Activated T-helper 1 cell treated with anti-CD3 and anti-CD28 coated beads, Interleukin-12 subunit alpha, Interleukin-12 subunit beta, Interleukin-2, Interleukin-4 antibody, amounts not matched to agents 30 ng/mL and 10 ng/mL and 1 ng/mL, durations not matched to agents 14 hours and 24 hours and 36 hours (primary cell): ENCODE results near the gene TIGD3. TPM values are rescaled to one million over a fixed set of nuclear protein-coding genes. Genes with fewer than 3 reads are reported as not detected.

Source experiments
- DNase-seq: peaks from one replicate; pipeline ENCODE4 v3.0.0; 2021; ENCODE audit warnings: low spot score
- H3K27ac Mint-ChIP-seq: one replicate; pipeline ENCODE4 v1.8.0; 2021; ENCODE audit warnings: mild to moderate bottlenecking, mixed read lengths
- H3K27me3 Mint-ChIP-seq: one replicate; pipeline ENCODE4 v1.8.0; 2022; ENCODE audit warnings: mild to moderate bottlenecking, moderate library complexity, mixed read lengths; ENCODE audit not compliant: insufficient read depth
- H3K36me3 Mint-ChIP-seq: one replicate; pipeline ENCODE4 v1.8.0; 2021; ENCODE audit warnings: low read depth, mixed read lengths
- H3K4me1 Mint-ChIP-seq: one replicate; pipeline ENCODE4 v1.8.0; 2021; ENCODE audit warnings: low read depth, mixed read lengths
- H3K4me3 Mint-ChIP-seq: one replicate; pipeline ENCODE4 v1.8.0; 2021; ENCODE audit warnings: mild to moderate bottlenecking, moderate library complexity, mixed read lengths
- H3K9me3 Mint-ChIP-seq: one replicate; pipeline ENCODE4 v1.8.0; 2021; ENCODE audit warnings: mixed read lengths
- intact Hi-C: fragments of 100-400 bp; cut with micrococcal nuclease; formaldehyde crosslinking; loops from one replicate; pipeline ENCODE4 v1.15.1; 2024
- total RNA-seq: library from RNA; stranded (reverse); gene quantifications from 2 replicates; pipeline ENCODE4 v1.2.3, GENCODE V29; 2022

Gene TIGD3
- total RNA-seq, 1 donor from 2014 or later, result 1.1 TPM

DNA sequence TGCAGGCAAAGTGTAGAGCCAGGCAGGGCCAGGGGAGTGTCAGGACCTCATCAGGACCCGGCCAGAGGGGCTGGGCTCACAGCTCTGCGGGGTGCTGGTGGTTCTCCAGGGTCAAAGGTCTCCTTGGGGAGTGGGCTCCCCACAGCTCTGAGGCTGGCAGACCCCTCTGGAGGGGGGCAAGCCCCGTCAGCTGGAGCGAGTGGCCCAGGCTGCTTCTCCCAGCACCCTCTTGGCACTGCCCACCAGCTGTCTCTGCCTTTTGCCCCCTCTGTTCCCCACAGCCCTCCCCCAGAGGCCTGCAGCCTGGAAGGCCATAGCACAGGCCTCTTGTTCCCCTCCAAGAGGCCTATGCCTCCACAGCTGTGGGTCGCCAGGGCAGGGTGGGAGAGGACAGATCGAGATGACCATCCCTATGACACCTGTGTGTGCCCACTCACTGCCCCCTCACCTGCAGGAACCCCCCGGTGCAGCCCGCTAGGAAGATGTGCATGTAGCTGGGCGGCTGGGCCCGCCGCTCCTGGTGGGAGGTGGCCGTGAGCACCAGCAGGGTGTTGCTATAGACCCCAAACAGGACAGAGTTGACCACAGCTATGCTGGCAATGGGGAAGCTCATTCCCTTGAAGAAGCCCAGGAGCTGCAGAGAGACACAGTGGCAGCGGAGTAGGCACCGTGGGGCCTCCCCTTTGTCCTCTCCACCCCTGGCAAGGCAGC lies 24.5 kb downstream of the TIGD3 start:
- Mint-ChIP-seq H3K36me3 (peaks cover 5% of the 10 kb centered on the region), H3K4me3 (no peak overlapping the region), H3K4me1 (peaks cover 18% of the 10 kb centered on the region), H3K27ac (no peak overlapping the region), H3K27me3 (no peaks in the 10 kb centered on the region), H3K9me3 (no peaks in the 10 kb centered on the region)
- intact Hi-C loops, result no loop called here
- no peak for DNase-seq

DNA sequence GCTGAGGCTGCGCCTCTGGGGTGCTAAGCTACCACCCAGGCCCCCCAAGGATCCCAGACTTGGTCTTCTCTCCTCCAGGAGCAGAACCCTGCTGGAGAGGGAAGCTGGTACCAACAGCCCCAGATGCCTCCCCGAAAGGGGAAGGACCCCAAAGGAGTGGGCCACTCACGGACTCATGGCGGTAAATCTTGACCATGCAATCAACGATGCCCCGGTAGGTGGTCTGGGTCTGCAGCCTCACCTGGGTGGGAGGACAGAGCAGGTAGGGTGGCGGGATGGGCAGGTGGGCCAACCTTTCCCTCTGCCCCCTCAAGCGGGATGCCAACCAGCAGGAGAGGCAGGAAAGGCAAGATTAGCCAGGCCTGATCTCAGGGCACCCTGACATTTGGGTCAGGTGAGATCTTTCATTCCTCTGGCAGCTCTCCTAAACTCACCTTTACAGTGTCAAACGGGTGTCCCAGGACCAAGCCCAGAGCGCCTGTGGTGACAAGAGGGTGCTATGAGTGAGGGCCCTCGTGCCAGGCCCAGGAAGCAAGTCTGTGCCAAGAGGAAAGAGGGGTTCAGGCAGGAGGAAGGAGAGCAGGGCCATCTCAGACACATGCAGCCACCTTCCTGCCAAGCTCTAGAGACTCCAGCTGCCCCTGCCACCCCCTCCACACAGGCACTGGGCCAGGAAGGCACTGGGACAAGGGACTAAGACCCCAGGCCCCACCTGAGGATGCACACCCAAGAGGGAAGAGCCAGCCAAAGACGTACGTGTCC lies 25.3 kb downstream of the TIGD3 start:
- DNase-seq, result no peak
- Mint-ChIP-seq H3K4me3 (peak overlapping the region; percentile 19), H3K36me3 (peaks cover 5% of the 10 kb centered on the region), H3K4me1 (peaks cover 26% of the 10 kb centered on the region), H3K27ac (no peak overlapping the region), H3K9me3 (no peaks in the 10 kb centered on the region), H3K27me3 (no peaks in the 10 kb centered on the region)
- intact Hi-C loops, result no loop called here

DNA sequence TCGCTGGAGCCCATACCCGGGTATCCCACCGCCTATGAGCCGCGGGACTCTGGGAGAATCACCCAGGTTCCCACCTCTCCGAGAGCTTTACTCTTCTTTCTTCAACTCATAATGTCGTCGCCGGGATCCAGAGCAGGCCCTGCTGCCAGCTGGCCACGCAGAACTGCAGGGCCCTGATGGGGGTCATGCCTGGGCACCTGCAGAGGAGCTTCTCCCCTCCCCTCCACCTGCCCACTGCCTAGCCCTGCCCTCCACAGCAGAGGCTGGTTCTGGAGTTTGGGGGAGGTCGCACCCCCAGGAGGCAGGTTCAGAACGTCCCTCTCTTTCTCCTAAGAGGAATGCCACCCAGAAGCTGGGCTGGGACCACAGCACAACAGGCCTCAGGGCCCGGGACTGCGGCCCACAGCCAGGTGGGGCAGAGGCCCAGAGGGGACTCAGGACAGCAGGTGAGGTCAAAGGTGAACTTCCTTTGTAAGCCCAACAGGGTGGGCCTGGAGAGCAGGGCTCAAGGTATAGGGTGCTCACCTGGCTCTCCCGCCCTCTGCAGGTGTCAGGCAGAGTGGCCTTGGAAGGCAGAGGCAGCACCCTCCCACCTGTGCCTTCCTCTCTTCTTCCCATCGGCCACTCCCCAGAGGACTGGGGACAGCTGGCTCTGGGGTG lies 26.0 kb downstream of the TIGD3 start:
- Mint-ChIP-seq H3K27me3 (no peaks in the 10 kb centered on the region), H3K27ac (peak overlapping the region; percentile 99), H3K9me3 (no peaks in the 10 kb centered on the region), H3K36me3 (peaks cover 5% of the 10 kb centered on the region), H3K4me3 (peak overlapping the region; percentile 92), H3K4me1 (peaks cover 33% of the 10 kb centered on the region)
- intact Hi-C loops, result no loop called here
- DNase-seq, result no peak

DNA sequence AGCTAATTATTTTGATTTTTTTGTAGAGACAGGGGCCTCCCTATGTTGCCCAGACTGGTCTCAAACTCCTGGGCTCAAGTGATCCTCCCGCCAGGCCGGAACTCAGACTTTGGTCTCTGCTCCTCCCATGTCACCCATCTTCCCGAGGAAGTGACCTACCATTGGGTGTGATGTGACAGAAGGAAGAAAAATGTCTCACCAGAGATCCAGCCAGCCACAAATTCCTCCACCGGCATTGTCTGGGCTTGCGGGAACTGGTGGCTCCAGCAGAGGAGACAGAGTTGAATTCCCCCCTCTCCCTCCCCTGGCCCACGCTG lies 27.1 kb downstream of the TIGD3 start:
- peak; percentile 29 for DNase-seq
- Mint-ChIP-seq H3K4me1 (peaks cover 34% of the 10 kb centered on the region), H3K4me3 (peak overlapping the region; percentile 92), H3K27me3 (no peaks in the 10 kb centered on the region), H3K36me3 (peaks cover 5% of the 10 kb centered on the region), H3K9me3 (no peaks in the 10 kb centered on the region), H3K27ac (peak overlapping the region; percentile 99)
- intact Hi-C loops, result loop anchor here (1.0 to 2.0 kb wide), 11 partner anchors 27 to 246 kb away; partner anchors contain the start of genes DPF2, TIGD3 and ZNRD2

DNA sequence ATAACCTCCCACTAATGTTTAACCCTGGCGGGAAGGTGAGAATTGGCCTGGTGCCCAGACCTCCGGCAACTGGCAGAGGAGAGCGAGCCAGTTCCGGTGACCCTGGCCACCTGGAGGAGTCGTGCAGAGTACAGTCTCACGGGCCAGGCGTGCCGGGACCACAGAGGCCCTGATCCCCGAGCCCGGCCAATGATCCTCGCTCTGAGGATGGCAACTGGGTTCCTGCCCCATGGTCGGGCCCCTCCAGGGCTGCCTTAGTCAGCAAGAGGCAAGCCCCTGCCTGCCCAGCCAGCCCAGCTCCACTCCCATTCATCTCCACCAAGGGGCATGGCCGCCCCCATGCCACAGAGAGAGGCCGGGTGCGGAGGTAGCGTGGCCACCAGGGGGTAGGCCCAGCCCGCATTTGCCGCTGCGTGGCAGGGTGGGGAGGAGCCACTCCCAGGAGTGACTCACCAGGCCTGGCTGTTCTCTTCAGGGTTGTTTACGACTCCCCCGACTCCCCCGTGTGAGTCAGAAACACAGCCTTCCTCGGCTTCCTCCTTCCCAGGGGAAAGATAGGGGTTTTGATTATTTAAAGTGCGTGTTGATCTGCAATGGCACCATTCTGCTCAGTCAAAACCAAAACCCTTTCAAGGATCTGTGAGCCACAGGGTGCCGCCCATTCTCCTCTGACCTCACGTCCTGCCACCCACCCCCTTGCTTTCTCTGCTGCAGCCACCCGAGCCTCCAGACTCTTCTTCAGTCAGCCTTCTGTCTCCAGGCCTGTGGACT lies 27.7 kb downstream of the TIGD3 start, which contains the start of gene SLC25A45:
Gene SLC25A45 (minus strand): TSS at position 614 of the 771 bp plus-strand sequence. CDS start 695 bp downstream, outside the sequence.
- H3K4me1 Mint-ChIP-seq, result peaks cover 34% of the 10 kb centered on the region
- H3K27me3 Mint-ChIP-seq, result no peaks in the 10 kb centered on the region
- intact Hi-C loops, result loop anchor here (1.0 to 2.0 kb wide), 11 partner anchors 27 to 247 kb away; partner anchors contain the start of genes DPF2, TIGD3 and ZNRD2
- DNase-seq, result peak; percentile 87
- no peaks in the 10 kb centered on the region for H3K9me3 Mint-ChIP-seq
- peaks cover 5% of the 10 kb centered on the region for H3K36me3 Mint-ChIP-seq
- H3K27ac Mint-ChIP-seq, result peak within 1 kb of the TSS; percentile 99
- H3K4me3 Mint-ChIP-seq, result peak within 1 kb of the TSS; percentile 92

DNA sequence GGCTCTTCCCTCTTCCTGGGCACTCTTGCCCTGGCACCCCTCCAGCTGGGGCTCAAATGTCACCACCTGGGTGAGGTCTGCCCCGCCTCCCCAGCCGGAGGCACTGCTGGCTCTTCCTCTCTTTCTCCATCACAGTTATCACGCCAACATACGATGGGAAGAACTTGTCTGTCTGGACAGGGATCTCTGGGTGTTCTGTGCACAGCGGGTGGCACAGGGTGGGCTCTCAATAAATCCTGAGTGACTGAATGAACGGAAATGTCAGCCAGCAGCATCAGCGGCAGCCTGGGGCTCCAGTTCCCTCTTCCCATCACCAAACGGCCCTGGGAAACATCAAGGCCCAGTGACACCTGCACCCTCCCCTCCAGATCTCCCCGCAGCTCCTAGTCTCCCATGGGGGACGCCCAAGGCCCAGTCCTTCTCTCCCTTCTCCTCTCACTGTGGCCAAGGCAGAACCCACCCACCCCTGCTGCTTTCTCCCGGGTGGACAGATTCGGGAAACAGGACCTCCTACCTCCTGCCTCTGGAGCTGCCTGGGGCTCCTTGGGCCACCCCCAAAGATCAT lies 28.3 kb downstream of the TIGD3 start:
- intact Hi-C loops, result loop anchor here (1.0 to 2.0 kb wide), 11 partner anchors 28 to 248 kb away; partner anchors contain the start of genes DPF2, TIGD3 and ZNRD2
- Mint-ChIP-seq H3K9me3 (no peaks in the 10 kb centered on the region), H3K4me1 (peaks cover 34% of the 10 kb centered on the region), H3K36me3 (peaks cover 4% of the 10 kb centered on the region), H3K27ac (peak overlapping the region; percentile 99), H3K4me3 (peak overlapping the region; percentile 92), H3K27me3 (no peaks in the 10 kb centered on the region)
- no peak for DNase-seq

DNA sequence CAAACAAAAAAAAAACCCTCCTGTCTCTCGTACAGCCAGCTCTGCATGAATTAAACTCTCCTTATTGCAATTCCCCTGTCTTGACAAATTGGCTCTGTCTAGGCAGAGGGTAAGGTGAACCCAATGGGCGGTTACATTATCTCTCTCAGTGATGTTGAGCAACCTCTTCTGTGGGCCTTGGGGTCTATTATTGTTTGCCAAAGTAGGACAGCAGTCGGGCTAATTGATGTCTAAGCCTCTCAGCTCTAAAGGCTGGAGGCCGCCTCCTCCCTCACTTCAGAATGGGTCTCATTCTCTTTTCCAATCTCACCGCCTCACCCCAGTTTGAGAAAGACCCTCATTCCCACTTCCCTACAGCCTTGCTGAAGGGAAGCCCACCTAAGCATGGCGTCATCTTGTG lies 29.2 kb downstream of the TIGD3 start:
- H3K9me3 Mint-ChIP-seq, result no peaks in the 10 kb centered on the region
- peak overlapping the region; percentile 95 for H3K4me3 Mint-ChIP-seq
- peak overlapping the region; percentile 99 for H3K27ac Mint-ChIP-seq
- peaks cover 43% of the 10 kb centered on the region for H3K4me1 Mint-ChIP-seq
- H3K36me3 Mint-ChIP-seq, result peaks cover 11% of the 10 kb centered on the region
- no peak for DNase-seq
- intact Hi-C loops, result loop anchor here (2.0 kb wide), 1 partner anchor 29 kb away; the partner anchor contains the start of gene TIGD3
- H3K27me3 Mint-ChIP-seq, result no peaks in the 10 kb centered on the region

DNA sequence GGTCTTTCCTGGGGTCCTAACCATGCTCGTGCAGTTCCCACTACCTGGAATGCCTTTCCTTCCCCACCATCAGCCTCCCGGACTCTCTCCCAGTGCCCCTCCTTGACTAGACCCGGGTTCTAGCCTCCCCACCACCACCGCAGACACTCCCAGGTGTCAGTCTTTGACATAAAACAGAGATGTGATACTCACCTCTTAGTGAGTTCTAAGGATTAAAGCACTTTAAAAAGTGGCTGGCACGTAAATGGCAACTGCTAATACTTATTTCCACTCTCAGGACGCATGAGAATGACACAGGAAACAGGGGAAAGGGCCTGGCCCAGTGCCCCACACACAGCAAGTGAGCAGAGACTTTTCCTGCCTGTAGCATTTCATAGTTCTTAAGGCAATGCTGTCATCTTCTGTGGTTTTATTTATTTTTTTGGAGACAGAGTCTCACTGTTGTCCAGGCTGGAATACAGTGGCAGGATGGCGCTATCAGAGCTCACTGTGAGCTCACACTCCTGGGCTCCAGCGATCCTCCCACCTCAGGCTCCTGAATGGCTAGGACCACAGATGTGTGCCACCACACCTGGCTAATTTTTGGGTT lies 29.8 kb downstream of the TIGD3 start:
- Mint-ChIP-seq H3K9me3 (no peaks in the 10 kb centered on the region), H3K4me3 (peak overlapping the region; percentile 95), H3K27ac (peak overlapping the region; percentile 99), H3K4me1 (peaks cover 47% of the 10 kb centered on the region), H3K27me3 (no peaks in the 10 kb centered on the region), H3K36me3 (peaks cover 12% of the 10 kb centered on the region)
- intact Hi-C loops, result no loop called here
- no peak for DNase-seq

DNA sequence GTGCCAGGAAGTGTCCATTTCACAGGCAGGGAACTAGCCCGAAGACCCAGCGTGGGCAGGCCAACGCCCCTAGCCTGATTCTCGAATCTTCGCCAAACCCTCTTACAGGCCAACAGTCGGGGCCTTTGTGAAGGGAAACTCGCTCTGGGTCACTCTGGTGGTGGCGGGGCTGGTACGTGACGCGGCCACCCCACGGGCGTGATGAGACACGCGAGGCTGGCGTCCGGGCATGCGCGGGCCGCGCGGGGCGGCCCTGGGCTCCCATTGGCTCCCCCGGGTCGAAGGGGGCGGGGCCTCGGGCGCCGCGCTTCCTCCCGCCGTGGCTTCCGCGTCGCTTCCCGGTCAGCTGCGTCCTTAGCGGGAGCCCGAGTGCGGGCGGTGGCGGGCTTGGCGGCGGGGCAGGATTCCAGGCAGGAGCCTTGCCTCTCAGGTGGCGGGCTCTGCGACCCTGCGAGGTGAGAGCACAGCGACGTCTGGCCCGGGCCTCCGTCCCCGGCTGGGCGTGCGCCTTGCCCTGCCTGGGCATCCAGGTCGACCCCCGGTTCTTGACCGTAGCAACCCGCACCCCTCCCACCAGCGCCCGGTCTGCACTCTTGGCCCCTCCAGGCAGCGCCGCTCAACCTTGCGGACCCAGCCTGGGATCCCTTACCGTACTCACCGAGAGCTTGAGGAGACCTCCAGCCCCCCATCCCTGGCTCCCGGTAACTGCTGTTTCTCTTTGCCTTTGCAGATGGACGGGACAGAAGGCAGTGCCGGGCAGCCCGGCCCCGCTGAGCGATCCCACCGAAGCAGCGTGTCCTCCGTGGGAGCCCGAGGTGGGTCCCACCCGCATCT lies 32.0 kb downstream of the TIGD3 start, which contains the start of gene FRMD8:
Gene FRMD8 (plus strand): TSS at position 331 of the 834 bp plus-strand sequence. CDS start 400 bp downstream, at position 731.
- peaks cover 16% of the 10 kb centered on the region for H3K36me3 Mint-ChIP-seq
- no peaks in the 10 kb centered on the region for H3K9me3 Mint-ChIP-seq
- H3K4me1 Mint-ChIP-seq, result peaks cover 61% of the 10 kb centered on the region
- intact Hi-C loops, result loop anchor here (1.0 to 5.0 kb wide), 3 partner anchors 86 to 326 kb away; partner anchors contain the start of genes KAT5 and ZNRD2
- H3K27me3 Mint-ChIP-seq, result no peaks in the 10 kb centered on the region
- H3K4me3 Mint-ChIP-seq, result peak within 1 kb of the TSS; percentile 95
- peak within 1 kb of the TSS; percentile 99 for H3K27ac Mint-ChIP-seq
- DNase-seq, result peak; percentile 90

DNA sequence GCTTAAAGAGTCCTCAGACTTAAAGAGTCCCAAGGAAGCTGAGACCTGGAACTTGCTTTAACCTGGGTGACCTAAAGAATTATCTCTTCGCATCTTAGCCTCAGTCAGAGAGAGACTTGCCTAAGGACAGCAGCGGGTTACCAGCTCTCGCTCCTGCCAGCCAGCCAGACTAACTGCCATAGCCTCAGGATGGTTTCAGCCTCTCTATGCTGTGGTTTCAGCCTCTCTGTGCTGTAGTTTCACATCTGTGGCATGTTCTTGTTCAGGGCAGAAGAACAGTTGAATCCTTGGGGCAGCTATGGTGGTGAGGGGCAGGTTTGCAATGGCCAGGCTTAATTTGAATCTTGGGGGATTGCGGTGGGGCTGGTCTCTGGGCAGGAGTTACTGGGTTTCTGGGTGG lies 34.2 kb downstream of the TIGD3 start:
- intact Hi-C loops, result loop anchor here (5.0 kb wide), 1 partner anchor 324 kb away; the partner anchor contains the start of gene KAT5
- Mint-ChIP-seq H3K9me3 (no peaks in the 10 kb centered on the region), H3K27ac (peak overlapping the region; percentile 67), H3K27me3 (no peaks in the 10 kb centered on the region), H3K4me1 (peaks cover 46% of the 10 kb centered on the region), H3K4me3 (peak overlapping the region; percentile 95), H3K36me3 (peaks cover 21% of the 10 kb centered on the region)
- no peak for DNase-seq
